Measurements from ENCODE around the gene KIF19. TPM values are rescaled to one million over a fixed set of nuclear protein-coding genes. Genes with fewer than 3 reads are reported as not detected.

Gene KIF19
- total RNA-seq, 2 donors from 2014 or later: 0.08 TPM; not detected in 1

DNA sequence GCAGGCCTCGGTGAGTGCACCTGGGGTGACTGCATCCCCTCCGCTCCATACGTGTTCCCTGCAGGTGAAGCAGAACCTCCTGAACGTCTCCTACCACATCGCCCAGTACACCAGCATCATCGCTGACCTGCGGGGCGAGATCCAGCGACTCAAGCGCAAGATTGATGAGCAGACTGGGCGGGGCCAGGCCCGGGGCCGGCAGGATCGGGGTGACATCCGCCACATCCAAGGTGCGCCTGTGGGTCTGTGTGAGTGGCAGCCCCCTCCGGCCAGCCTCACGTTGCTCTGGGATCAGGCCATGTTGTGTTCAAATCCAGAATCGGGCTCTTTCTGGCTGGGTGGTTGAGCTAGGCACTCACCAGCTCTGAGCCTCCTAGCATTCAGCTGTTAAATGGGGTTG, 23.1 kb downstream of the KIF19 start:
- Mint-ChIP-seq H3K27ac (no peak overlapping the region), H3K36me3 (no peaks in the 10 kb centered on the region), H3K9me3 (no peaks in the 10 kb centered on the region)
- DNase-seq (ENCODE audit: low spot score in 2 of 2) (no peak), ATAC-seq (no peak)

DNA sequence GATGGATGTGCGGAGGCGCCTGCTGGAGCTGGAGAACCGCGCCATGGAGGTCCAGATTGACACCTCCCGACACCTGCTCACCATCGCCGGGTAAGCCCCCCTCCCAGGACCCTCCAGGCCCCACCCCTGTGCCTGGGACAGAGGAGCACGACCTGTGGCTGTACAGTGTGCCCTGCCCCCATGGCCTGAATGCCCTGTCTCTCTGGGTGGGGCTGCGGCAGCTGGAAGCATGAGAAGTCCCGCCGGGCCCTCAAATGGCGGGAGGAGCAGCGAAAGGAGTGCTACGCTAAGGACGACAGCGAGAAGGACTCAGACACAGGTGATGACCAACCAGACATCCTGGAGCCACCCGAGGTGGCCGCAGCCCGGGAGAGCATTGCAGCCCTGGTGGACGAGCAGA, 24.5 kb downstream of the KIF19 start:
- H3K9me3 Mint-ChIP-seq: no peaks in the 10 kb centered on the region
- H3K36me3 Mint-ChIP-seq: no peaks in the 10 kb centered on the region
- no peak overlapping the region for H3K27ac Mint-ChIP-seq
- DNase-seq (ENCODE audit: low spot score in 2 of 2): no peak
- no peak for ATAC-seq

DNA sequence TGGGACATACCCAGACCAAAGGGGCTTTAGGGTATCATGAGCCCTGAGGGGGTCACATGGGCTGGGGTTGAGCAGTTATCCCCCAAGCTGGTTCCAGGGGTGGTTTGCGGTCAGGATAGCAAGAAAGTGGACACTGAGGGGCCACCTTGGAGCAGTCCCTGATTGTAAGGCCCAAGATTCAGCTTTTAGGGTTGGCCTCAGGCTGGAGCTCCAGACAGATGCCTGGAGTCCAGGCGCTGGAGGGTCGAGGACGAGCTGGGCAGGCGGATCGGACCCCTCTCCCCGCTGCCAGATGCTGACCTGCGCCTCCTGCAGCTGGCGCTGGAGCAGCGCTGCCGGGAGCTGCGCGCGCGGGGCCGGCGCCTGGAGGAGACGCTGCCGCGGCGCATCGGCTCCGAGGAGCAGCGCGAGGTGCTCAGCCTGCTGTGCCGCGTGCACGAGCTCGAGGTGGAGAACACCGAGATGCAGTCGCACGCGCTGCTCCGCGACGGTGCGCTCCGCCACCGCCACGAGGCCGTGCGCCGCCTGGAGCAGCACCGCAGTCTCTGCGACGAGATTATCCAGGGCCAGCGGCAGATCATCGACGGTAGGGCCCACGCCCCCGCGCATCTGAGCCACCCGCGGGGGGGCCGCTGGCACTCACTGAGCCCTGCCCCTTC, 25.7 kb downstream of the KIF19 start:
- H3K27ac Mint-ChIP-seq: no peak overlapping the region
- ATAC-seq (peak in 1 of 2 donors; percentile 26), DNase-seq (ENCODE audit: low spot score in 2 of 2) (peak in 1 of 2 donors; percentile 27)
- no peaks in the 10 kb centered on the region for H3K36me3 Mint-ChIP-seq
- no peaks in the 10 kb centered on the region for H3K9me3 Mint-ChIP-seq

- DNase-seq (ENCODE audit: low spot score in 2 of 2) (no peak), ATAC-seq (no peak)
- Mint-ChIP-seq H3K36me3 (peaks cover 0 to 1% of the 10 kb centered on the region in 2 donors), H3K9me3 (no peaks in the 10 kb centered on the region), H3K27ac (no peak overlapping the region)
Observed at GRCh38 chr17:74353446-74354060, 27.5 kb downstream of the KIF19 start.

- Mint-ChIP-seq H3K36me3 (peaks cover 0 to 5% of the 10 kb centered on the region in 2 donors), H3K27ac (no peak overlapping the region), H3K9me3 (no peaks in the 10 kb centered on the region)
- DNase-seq (ENCODE audit: low spot score in 2 of 2) (peak in 1 of 2 donors; percentile 78), ATAC-seq (peak; percentile 78 to 91)
Observed at GRCh38 chr17:74354123-74354522, 28.1 kb downstream of the KIF19 start.

DNA sequence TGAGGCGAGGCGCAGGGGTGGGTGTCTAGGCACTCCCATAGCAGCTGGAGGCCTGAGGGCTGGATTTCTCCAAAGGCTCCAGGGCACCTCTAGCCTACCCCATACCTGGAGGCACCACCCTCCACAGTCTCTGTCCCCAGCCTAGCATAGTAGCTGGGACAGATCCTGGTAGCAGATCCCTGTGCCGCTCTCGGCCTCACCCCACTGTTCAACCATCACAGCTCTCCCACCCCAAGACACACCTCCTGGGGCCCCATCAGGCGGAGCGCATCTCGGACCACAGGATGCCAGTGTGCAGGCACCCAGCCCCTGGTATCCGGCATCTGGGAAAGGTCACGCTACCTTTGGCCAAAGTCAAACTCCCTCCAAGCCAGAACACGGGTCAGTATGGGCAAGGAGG, 28.5 kb downstream of the KIF19 start:
- H3K36me3 Mint-ChIP-seq: peaks cover 0 to 5% of the 10 kb centered on the region in 2 donors
- ATAC-seq (peak in 1 of 2 donors; percentile 26), DNase-seq (ENCODE audit: low spot score in 2 of 2) (no peak)
- no peak overlapping the region for H3K27ac Mint-ChIP-seq
- no peaks in the 10 kb centered on the region for H3K9me3 Mint-ChIP-seq

DNA sequence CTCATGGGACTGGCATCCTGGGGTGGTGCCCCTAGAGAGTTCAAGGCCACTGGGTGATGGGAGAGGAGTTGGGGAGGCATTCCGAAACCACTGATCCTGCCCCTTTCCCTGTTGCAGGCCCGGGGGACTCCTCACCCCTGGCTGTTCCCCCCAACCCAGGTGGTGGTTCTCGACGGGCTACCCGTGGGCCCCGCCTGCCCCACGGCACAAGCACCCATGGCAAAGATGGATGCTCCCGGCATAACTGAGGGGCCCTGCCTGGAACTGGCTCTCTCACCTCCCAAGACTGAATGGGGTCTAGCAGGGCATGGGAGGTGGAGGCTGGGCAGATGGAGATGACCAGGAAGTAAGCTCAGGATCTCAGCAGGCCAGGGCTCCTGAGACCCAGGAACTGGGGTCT, 29.0 kb downstream of the KIF19 start:
- H3K27ac Mint-ChIP-seq: no peak overlapping the region
- peaks cover 0 to 5% of the 10 kb centered on the region in 2 donors for H3K36me3 Mint-ChIP-seq
- DNase-seq (ENCODE audit: low spot score in 2 of 2) (no peak), ATAC-seq (no peak)
- no peaks in the 10 kb centered on the region for H3K9me3 Mint-ChIP-seq

- H3K9me3 Mint-ChIP-seq: no peaks in the 10 kb centered on the region
- H3K36me3 Mint-ChIP-seq: peaks cover 0 to 5% of the 10 kb centered on the region in 2 donors
- DNase-seq (ENCODE audit: low spot score in 2 of 2): peak in 1 of 2 donors; percentile 13
- no peak overlapping the region for H3K27ac Mint-ChIP-seq
- peak in 1 of 2 donors; percentile 27 for ATAC-seq
Observed at GRCh38 chr17:74356646-74357465, 30.8 kb downstream of the KIF19 start.

DNA sequence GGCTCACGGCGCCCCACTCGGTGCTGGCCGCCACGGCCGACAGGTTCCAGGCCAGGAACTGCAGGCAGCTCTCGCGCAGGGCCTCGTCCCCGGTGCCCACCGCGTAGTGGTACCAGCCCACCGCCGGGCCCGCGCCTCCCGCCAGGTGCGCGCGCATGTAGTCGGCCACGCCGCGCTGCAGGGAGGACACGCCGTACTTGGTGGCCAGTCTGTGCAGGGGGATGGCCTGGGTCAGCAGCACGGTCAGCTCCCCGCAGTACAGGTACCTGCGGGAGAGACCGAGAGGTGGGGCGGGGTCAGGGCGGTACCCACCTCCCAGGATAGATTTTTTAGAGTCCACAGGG, 31.4 kb downstream of the KIF19 start:
- H3K36me3 Mint-ChIP-seq: peaks cover 0 to 5% of the 10 kb centered on the region in 2 donors
- no peaks in the 10 kb centered on the region for H3K9me3 Mint-ChIP-seq
- DNase-seq (ENCODE audit: low spot score in 2 of 2): no peak
- H3K27ac Mint-ChIP-seq: no peak overlapping the region
- no peak for ATAC-seq

GRCh38 chr17:74358697-74359096, 32.7 kb downstream of the KIF19 start:
- no peaks in the 10 kb centered on the region for H3K9me3 Mint-ChIP-seq
- peaks cover 0 to 5% of the 10 kb centered on the region in 2 donors for H3K36me3 Mint-ChIP-seq
- no peak for ATAC-seq

DNA sequence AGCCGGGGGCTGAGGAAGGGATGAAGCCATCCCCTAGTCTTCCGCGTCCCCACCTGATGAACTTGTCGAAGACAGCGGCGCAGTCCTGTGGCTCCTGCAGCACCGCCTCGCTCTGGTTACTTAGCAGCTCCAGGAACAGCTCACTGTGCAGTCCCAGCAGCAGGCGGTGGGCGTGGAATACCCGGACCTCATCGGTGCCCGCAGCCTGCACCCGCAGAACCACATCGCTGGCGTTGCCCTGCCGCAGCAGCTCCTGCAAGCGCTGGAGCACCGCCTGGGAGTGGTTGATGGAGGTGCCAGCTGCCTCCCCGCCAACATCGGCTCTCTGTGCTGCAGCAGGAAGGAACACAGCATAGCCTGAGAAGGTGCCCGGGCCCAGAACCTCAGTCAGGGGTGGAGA, 33.9 kb downstream of the KIF19 start:
- no peaks in the 10 kb centered on the region for H3K9me3 Mint-ChIP-seq
- H3K36me3 Mint-ChIP-seq: peaks cover 0 to 5% of the 10 kb centered on the region in 2 donors
- DNase-seq (ENCODE audit: low spot score in 2 of 2) (no peak), ATAC-seq (no peak)
- H3K27ac Mint-ChIP-seq: no peak overlapping the region

More at GRCh38 chr17:74358697-74359096, 32.7 kb downstream of the KIF19 start:
- H3K27ac Mint-ChIP-seq: no peak overlapping the region
- DNase-seq (ENCODE audit: low spot score in 2 of 2): no peak

GRCh38 chr17:74360899-74361229, 34.8 kb downstream of the KIF19 start:
- no peaks in the 10 kb centered on the region for H3K9me3 Mint-ChIP-seq
- H3K36me3 Mint-ChIP-seq: peaks cover 0 to 5% of the 10 kb centered on the region in 2 donors
- H3K27ac Mint-ChIP-seq: no peak overlapping the region
- no peak for DNase-seq (ENCODE audit: low spot score in 2 of 2)
- ATAC-seq: no peak

DNA sequence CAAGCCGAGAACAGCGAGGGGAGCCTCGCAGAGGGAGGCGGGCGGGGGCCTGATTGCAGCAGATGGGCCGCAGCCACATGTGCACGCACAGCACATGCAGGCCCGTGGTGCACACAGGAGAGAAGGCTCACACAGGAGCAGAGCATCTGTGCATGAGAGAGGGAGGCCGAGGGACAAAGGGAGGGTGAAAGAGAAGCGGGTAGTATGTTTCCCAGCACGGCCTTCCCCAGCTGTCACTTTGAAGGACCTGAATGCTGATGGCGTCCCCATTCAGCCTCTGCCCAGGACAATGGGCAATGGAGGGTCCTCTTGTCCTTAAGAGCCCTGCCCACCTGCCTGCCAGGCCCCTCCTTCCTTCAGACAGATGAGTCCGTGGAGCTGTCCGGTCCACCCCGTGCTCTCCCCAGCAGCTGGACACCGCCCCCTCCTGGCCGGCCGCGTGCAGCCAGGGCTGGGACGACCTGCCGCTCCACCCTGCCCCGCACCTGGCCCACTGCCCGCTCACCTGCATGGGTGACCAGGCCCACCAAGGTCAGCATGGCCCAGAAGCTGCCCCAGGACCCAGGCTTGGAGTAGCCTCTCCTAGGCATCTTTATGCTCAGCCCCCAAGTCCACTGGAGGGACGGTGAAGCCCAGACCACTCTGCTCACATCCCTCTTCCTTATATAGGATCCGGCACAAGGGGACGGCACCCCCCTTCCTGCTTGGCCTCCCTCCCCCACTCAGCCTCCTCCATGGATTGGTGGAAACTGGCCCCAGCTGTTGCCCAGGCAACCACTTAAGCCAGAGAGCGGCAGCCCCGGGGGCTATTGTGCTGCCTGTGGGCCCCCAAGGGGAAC, 35.4 kb downstream of the KIF19 start, which contains the start of gene BTBD17:
TSS of gene BTBD17 (minus strand) at position 639 of the 839 bp plus-strand sequence. CDS start at position 590, 49 bp downstream.
- no peak within 1 kb of the TSS for H3K27ac Mint-ChIP-seq
- no peaks in the 10 kb centered on the region for H3K9me3 Mint-ChIP-seq
- peaks cover 0 to 5% of the 10 kb centered on the region in 2 donors for H3K36me3 Mint-ChIP-seq
- DNase-seq (ENCODE audit: low spot score in 2 of 2): peak in 1 of 2 donors; percentile 62
- peak; percentile 72 to 79 for ATAC-seq

DNA sequence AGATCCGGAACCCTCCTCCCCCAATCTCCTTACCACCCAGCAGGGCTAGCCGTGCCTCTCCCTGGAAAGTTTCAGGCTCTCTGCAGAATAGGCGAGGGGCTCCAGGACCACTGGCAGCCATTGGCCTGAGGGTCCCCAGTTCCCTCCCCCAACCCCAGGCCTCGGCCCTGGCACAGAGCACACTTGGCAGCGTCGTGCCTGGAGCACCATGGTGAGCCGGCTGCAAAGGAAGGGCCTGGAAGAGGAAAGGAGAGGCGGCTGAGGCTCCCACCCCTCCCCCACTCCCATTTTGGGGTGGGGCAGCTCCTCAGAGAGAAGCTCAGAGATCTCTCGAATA, 36.0 kb downstream of the KIF19 start:
- Mint-ChIP-seq H3K27ac (no peak overlapping the region), H3K9me3 (no peaks in the 10 kb centered on the region), H3K36me3 (peaks cover 0 to 5% of the 10 kb centered on the region in 2 donors)
- no peak for DNase-seq (ENCODE audit: low spot score in 2 of 2)
- ATAC-seq: no peak

- no peak for DNase-seq (ENCODE audit: low spot score in 2 of 2)
- ATAC-seq: no peak
- no peak overlapping the region for H3K27ac Mint-ChIP-seq
- H3K36me3 Mint-ChIP-seq: peaks cover 0 to 5% of the 10 kb centered on the region in 2 donors
- no peaks in the 10 kb centered on the region for H3K9me3 Mint-ChIP-seq
Observed at GRCh38 chr17:74362810-74363498, 36.9 kb downstream of the KIF19 start.

DNA sequence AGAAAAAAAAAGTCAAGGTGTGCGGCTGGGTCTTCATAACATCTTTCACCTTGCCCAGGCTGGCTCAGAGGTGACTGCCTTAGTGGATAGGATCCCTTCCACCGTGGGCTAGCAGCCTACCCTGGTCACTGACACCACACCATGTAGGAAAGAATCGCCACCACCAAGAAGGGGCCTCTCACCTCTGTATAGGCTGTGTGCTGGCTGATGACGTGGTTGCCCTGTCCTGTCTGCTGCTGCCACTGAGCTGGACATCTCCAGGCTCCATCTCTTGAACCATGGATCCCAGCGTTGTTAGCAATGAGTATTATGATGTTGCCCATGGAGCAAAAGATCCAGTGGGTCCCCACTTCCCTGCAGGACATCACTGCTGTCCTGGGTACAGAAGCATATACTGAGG, 41.2 kb downstream of the KIF19 start, which contains the start of gene GPR142:
TSS of gene GPR142 (plus strand) at position 301 of the 400 bp plus-strand sequence. CDS start 2,035 bp downstream, outside the sequence.
- Mint-ChIP-seq H3K36me3 (no peaks in the 10 kb centered on the region), H3K27ac (no peak within 1 kb of the TSS), H3K9me3 (no peaks in the 10 kb centered on the region)
- ATAC-seq (no peak), DNase-seq (ENCODE audit: low spot score in 2 of 2) (no peak)

Data from activated naive CD4-positive, alpha-beta T cell treated with anti-CD3 and anti-CD28 coated beads, Interleukin-2, amount 50 U/mL, for 72 hours (primary cell).